A549 (cell line): ENCODE measurements around the gene LCN15.

Experiments used
- CEBPB ChIP-seq, 2 experiments: fragments of >200 bp in 1 of 2; sonication (Bioruptor Twin) in 1 of 2; formaldehyde crosslinking in 1 of 2; IDR thresholded peaks; 2 replicates each; pipeline ENCODE4 v1.6.1; 2012 to 2016
- CTCF ChIP-seq: fragments of >200 bp; sonication (Bioruptor Twin); formaldehyde crosslinking; IDR thresholded peaks from 3 replicates; pipeline ENCODE4 v1.5.1; 2016
- EHMT2 ChIP-seq: fragments of 200-600 bp; sonication (generic); IDR thresholded peaks from 2 replicates; pipeline ENCODE4 v1.6.1; 2016; ENCODE audit warnings: antibody characterized with exemption, low read depth, mild to moderate bottlenecking, moderate library complexity
- ELK1 ChIP-seq: fragments of 150-350 bp; IDR thresholded peaks from 2 replicates; pipeline ENCODE4 v1.6.1; 2014; ENCODE audit warnings: low read depth, mild to moderate bottlenecking, low read length
- ESRRA ChIP-seq: fragments of 150-350 bp; IDR thresholded peaks from 2 replicates; pipeline ENCODE4 v1.6.1; 2014; ENCODE audit warnings: mild to moderate bottlenecking, low read length, borderline replicate concordance
- FOSL2 ChIP-seq, 2 experiments: fragments of 450-650 bp in 1 of 2; fragments of >200 bp in 1 of 2; sonication (Bioruptor Twin) in 1 of 2; formaldehyde crosslinking; IDR thresholded peaks; 2 replicates each; pipeline versions ENCODE4 v1.5.0 to v1.6.1; 2016 to 2020; ENCODE audit warnings: mild to moderate bottlenecking in 1 of 2, moderate library complexity in 1 of 2
- POLR2A ChIP-seq: IDR thresholded peaks from 2 replicates; pipeline ENCODE4 v1.6.1; 2012; ENCODE audit warnings: mild to moderate bottlenecking, low read length
- RFX5 ChIP-seq: fragments of 450-650 bp; IDR thresholded peaks from 2 replicates; pipeline ENCODE4 v1.7.1; 2014; ENCODE audit warnings: antibody characterized with exemption, mild to moderate bottlenecking, moderate library complexity
- SREBF2 ChIP-seq: fragments of 450-650 bp; IDR thresholded peaks from 2 replicates; pipeline ENCODE4 v1.6.1; 2014; ENCODE audit warnings: mild to moderate bottlenecking, moderate library complexity
- TP53 ChIP-seq: fragments of 250-450 bp; sonication (Bioruptor Pico); IDR thresholded peaks from 2 replicates; pipeline ENCODE4 v1.5.0; 2021; ENCODE audit warnings: mild to moderate bottlenecking, moderate library complexity
- USF2 ChIP-seq: fragments of 450-650 bp; IDR thresholded peaks from 2 replicates; pipeline ENCODE4 v1.6.1; 2014; ENCODE audit warnings: antibody characterized with exemption
- ZSCAN20 ChIP-seq: fragments of 250-450 bp; sonication (Bioruptor Pico); IDR thresholded peaks from 2 replicates; pipeline ENCODE4 v1.8.0; 2022; ENCODE audit warnings: mild to moderate bottlenecking, moderate library complexity
- TF ChIP-seq, protein P1 (sequence below): IDR thresholded peaks from 2 replicates; pipeline ENCODE4 v1.6.1; 2012
- TF ChIP-seq, protein P2 (sequence below): fragments of 200-600 bp; sonication (generic); IDR thresholded peaks from 2 replicates; pipeline ENCODE4 v1.6.1; 2016; ENCODE audit warnings: antibody characterized with exemption, mild to moderate bottlenecking, moderate library complexity

DNA sequence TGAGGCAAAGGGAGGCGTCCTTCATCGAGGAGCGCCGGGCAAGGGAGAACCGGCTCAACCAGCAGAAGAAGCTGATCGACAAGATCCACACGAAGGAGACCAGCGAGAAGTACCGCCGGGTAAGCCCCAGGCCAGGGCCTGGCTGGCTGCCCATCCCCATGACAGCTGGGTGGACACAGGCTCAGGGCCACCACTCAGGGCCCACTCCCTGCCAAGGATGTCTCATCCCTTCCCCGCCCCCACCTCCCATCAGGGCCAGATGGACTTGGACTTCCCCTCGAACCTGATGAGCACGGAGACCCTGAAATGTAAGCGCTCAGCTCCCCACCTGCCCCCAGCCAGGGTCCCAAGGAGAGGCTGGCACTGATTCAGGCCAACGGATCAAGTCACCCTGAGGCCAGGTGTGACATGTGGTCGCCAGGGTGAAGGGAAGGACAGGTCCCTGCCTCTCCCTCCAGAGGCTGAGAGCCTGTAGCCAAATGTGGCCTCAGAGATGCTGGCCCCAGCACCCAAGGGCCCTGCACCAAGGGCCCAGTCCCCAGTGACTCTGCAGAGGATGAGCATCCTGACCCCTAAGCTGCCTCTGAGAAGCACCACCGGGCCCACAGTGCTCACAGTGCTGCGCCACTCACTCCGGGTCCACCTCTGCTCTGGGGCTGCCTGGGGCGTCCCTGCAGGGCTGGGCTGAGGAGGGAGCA is 40.3 kb upstream of the LCN15 start:
- TF ChIP-seq, protein P1, sequence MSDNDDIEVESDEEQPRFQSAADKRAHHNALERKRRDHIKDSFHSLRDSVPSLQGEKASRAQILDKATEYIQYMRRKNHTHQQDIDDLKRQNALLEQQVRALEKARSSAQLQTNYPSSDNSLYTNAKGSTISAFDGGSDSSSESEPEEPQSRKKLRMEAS: no peak
- TF ChIP-seq, protein P2, sequence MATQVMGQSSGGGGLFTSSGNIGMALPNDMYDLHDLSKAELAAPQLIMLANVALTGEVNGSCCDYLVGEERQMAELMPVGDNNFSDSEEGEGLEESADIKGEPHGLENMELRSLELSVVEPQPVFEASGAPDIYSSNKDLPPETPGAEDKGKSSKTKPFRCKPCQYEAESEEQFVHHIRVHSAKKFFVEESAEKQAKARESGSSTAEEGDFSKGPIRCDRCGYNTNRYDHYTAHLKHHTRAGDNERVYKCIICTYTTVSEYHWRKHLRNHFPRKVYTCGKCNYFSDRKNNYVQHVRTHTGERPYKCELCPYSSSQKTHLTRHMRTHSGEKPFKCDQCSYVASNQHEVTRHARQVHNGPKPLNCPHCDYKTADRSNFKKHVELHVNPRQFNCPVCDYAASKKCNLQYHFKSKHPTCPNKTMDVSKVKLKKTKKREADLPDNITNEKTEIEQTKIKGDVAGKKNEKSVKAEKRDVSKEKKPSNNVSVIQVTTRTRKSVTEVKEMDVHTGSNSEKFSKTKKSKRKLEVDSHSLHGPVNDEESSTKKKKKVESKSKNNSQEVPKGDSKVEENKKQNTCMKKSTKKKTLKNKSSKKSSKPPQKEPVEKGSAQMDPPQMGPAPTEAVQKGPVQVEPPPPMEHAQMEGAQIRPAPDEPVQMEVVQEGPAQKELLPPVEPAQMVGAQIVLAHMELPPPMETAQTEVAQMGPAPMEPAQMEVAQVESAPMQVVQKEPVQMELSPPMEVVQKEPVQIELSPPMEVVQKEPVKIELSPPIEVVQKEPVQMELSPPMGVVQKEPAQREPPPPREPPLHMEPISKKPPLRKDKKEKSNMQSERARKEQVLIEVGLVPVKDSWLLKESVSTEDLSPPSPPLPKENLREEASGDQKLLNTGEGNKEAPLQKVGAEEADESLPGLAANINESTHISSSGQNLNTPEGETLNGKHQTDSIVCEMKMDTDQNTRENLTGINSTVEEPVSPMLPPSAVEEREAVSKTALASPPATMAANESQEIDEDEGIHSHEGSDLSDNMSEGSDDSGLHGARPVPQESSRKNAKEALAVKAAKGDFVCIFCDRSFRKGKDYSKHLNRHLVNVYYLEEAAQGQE: no peak
- TF ChIP-seq FOSL2 (IDR thresholded peaks at IDR 0.05) (no peak), FOSL2 (CRISPR knock-in tag; IDR thresholded peaks at IDR 0.05) (no peak), ELK1 (no peak), ESRRA (no peak), CTCF (no peak), ZSCAN20 (CRISPR knock-in tag) (no peak), POLR2A (no peak), TP53 (CRISPR knock-in tag) (no peak), EHMT2 (no peak), CEBPB (IDR thresholded peaks at IDR 0.05) (no peak), RFX5 (no peak), USF2 (no peak), SREBF2 (no peak)
